Caco-2 (cell line): ENCODE measurements around the gene ATP6V0B. TPM values are rescaled to one million over a fixed set of nuclear protein-coding genes. Genes with fewer than 3 reads are reported as not detected.

Experiments
- BruUV-seq: library from RNA; stranded (reverse); fragments of 400-500 nt; replicated peaks from 2 replicates; lab custom pipeline; 2021; lab: Mats Ljungman, UMichigan
- CTCF ChIA-PET: fragments of 300-600 bp; sonication (Branson Sonifier 250); formaldehyde crosslinking; loops from one replicate; lab custom pipeline; 2022; ENCODE audit warnings: antibody characterized with exemption; lab: Charles Lee
- POLR2A ChIA-PET: fragments of 300-600 bp; sonication (Branson Sonifier 250); formaldehyde crosslinking; loops from one replicate; lab custom pipeline; 2022; ENCODE audit warnings: antibody characterized with exemption; lab: Charles Lee
- DNase-seq, 2 experiments: peaks; one replicate each; pipeline versions ENCODE4 v3.0.0 to v3.0.0-alpha.2; 2020 to 2022
- H3K27me3 ChIP-seq: replicated peaks from 2 replicates; pipeline ENCODE4 v1.6.0; 2011; ENCODE audit warnings: low read length; ENCODE audit not compliant: control insufficient read depth, insufficient read depth
- H3K36me3 ChIP-seq: 2 replicates; pipeline ENCODE4 v1.5.1; 2011; ENCODE audit warnings: low read length; ENCODE audit not compliant: control insufficient read depth, insufficient read depth
- H3K4me1 ChIP-seq: fragments of 250-450 bp; sonication (Bioruptor Pico); 2 replicates; pipeline ENCODE4 v1.5.1; 2020; ENCODE audit warnings: mild to moderate bottlenecking
- H3K4me3 ChIP-seq: 2 replicates; pipeline ENCODE4 v1.5.1; 2011; ENCODE audit warnings: low read depth, mild to moderate bottlenecking, control low read depth, low read length
- H3K9me3 ChIP-seq: fragments of 250-450 bp; sonication (Bioruptor Pico); 2 replicates; pipeline ENCODE4 v1.5.1; 2020; ENCODE audit warnings: mild to moderate bottlenecking, moderate library complexity
- H3K27ac Mint-ChIP-seq: one replicate; pipeline ENCODE4 v1.8.0; 2022; ENCODE audit warnings: mixed read lengths; ENCODE audit not compliant: unreplicated experiment
- H3K27me3 Mint-ChIP-seq: one replicate; pipeline ENCODE4 v1.8.0; 2022; ENCODE audit warnings: mixed read lengths; ENCODE audit not compliant: insufficient read depth, unreplicated experiment
- H3K36me3 Mint-ChIP-seq: one replicate; pipeline ENCODE4 v1.8.0; 2022; ENCODE audit warnings: mild to moderate bottlenecking, mixed read lengths; ENCODE audit not compliant: insufficient read depth, unreplicated experiment
- H3K4me1 Mint-ChIP-seq: one replicate; pipeline ENCODE4 v1.8.0; 2022; ENCODE audit warnings: low read depth, mixed read lengths; ENCODE audit not compliant: unreplicated experiment
- H3K4me3 Mint-ChIP-seq: one replicate; pipeline ENCODE4 v1.8.0; 2022; ENCODE audit warnings: mild to moderate bottlenecking, moderate library complexity, mixed read lengths; ENCODE audit not compliant: unreplicated experiment
- H3K9me3 Mint-ChIP-seq: one replicate; pipeline ENCODE4 v1.8.0; 2022; ENCODE audit warnings: mixed read lengths; ENCODE audit not compliant: unreplicated experiment
- intact Hi-C: fragments of 100-400 bp; cut with micrococcal nuclease; formaldehyde crosslinking; loops from one replicate; pipeline ENCODE4 v1.10.0; 2022; ENCODE audit not compliant: unreplicated experiment
- total RNA-seq: library from RNA; stranded (reverse); gene quantifications from 2 replicates; pipeline ENCODE4 v1.2.3, GENCODE V29; 2022
- TF ChIP-seq, protein P1 (sequence below), 2 experiments: fragments of 200-600 bp in 1 of 2; IDR thresholded peaks; 1 replicate in 1 of 2; 2 replicates in 1 of 2; pipeline versions ENCODE4 v1.5.1 to v1.8.0; 2011 to 2022; ENCODE audit warnings: antibody characterized with exemption in 1 of 2, control low read depth in 1 of 2, inconsistent platforms in 1 of 2, low read depth in 1 of 2, low read length in 1 of 2, mild to moderate bottlenecking in 1 of 2, moderate library complexity in 1 of 2; ENCODE audit not compliant: insufficient read depth in 1 of 2, severe bottlenecking in 1 of 2, unreplicated experiment in 1 of 2

Gene ATP6V0B
- total RNA-seq, 1 experiment from 2014 or later: 91.2 TPM

- Mint-ChIP-seq H3K4me3 (no peak overlapping the region), H3K27ac (no peak overlapping the region), H3K4me1 (no peaks in the 10 kb centered on the region), H3K27me3 (no peaks in the 10 kb centered on the region), H3K9me3 (no peaks in the 10 kb centered on the region), H3K36me3 (no peaks in the 10 kb centered on the region)
- no peaks in the 10 kb centered on the region for H3K36me3 ChIP-seq
- no peaks in the 10 kb centered on the region for H3K9me3 ChIP-seq
- BruUV-seq: no TSS peak
- POLR2A ChIA-PET: no interaction called here
- no peaks in the 10 kb centered on the region for H3K4me1 ChIP-seq
- CTCF ChIA-PET: no interaction called here
- no peak for DNase-seq
- no peaks in the 10 kb centered on the region for H3K27me3 ChIP-seq
- H3K4me3 ChIP-seq: no peak overlapping the region
- intact Hi-C loops: no loop called here
- TF ChIP-seq, protein P1, sequence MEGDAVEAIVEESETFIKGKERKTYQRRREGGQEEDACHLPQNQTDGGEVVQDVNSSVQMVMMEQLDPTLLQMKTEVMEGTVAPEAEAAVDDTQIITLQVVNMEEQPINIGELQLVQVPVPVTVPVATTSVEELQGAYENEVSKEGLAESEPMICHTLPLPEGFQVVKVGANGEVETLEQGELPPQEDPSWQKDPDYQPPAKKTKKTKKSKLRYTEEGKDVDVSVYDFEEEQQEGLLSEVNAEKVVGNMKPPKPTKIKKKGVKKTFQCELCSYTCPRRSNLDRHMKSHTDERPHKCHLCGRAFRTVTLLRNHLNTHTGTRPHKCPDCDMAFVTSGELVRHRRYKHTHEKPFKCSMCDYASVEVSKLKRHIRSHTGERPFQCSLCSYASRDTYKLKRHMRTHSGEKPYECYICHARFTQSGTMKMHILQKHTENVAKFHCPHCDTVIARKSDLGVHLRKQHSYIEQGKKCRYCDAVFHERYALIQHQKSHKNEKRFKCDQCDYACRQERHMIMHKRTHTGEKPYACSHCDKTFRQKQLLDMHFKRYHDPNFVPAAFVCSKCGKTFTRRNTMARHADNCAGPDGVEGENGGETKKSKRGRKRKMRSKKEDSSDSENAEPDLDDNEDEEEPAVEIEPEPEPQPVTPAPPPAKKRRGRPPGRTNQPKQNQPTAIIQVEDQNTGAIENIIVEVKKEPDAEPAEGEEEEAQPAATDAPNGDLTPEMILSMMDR (IDR thresholded peaks at IDR 0.05; ENCODE audit: insufficient read depth in 1 of 2, low read depth in 1 of 2, low read length in 1 of 2, severe bottlenecking in 1 of 2, unreplicated experiment in 1 of 2): no peak
These were observed 12.4 kb upstream of the ATP6V0B start for GRCh38 chr1:43962324-43962723.

- CTCF ChIA-PET: no interaction called here
- H3K4me1 ChIP-seq: no peaks in the 10 kb centered on the region
- no peak for DNase-seq
- TF ChIP-seq, protein P1 (IDR thresholded peaks at IDR 0.05; ENCODE audit: insufficient read depth in 1 of 2, low read depth in 1 of 2, low read length in 1 of 2, severe bottlenecking in 1 of 2, unreplicated experiment in 1 of 2): no peak
- Mint-ChIP-seq H3K27me3 (no peaks in the 10 kb centered on the region), H3K36me3 (no peaks in the 10 kb centered on the region), H3K27ac (no peak overlapping the region), H3K4me3 (no peak overlapping the region), H3K9me3 (no peaks in the 10 kb centered on the region), H3K4me1 (no peaks in the 10 kb centered on the region)
- POLR2A ChIA-PET: no interaction called here
- BruUV-seq: no TSS peak
- no peak overlapping the region for H3K4me3 ChIP-seq
- intact Hi-C loops: no loop called here
- H3K27me3 ChIP-seq: no peaks in the 10 kb centered on the region
- H3K36me3 ChIP-seq: no peaks in the 10 kb centered on the region
- no peaks in the 10 kb centered on the region for H3K9me3 ChIP-seq
These were observed 11.8 kb upstream of the ATP6V0B start for GRCh38 chr1:43963006-43963405.

- Histone ChIP-seq H3K36me3 (no peaks in the 10 kb centered on the region), H3K27me3 (no peaks in the 10 kb centered on the region), H3K4me3 (no peak overlapping the region), H3K4me1 (no peaks in the 10 kb centered on the region), H3K9me3 (no peaks in the 10 kb centered on the region)
- Mint-ChIP-seq H3K27ac (no peak overlapping the region), H3K9me3 (no peaks in the 10 kb centered on the region), H3K4me3 (no peak overlapping the region), H3K36me3 (no peaks in the 10 kb centered on the region), H3K4me1 (no peaks in the 10 kb centered on the region), H3K27me3 (no peaks in the 10 kb centered on the region)
- no peak for DNase-seq
- intact Hi-C loops: no loop called here
- ChIA-PET CTCF (no interaction called here), POLR2A (no interaction called here)
- no TSS peak for BruUV-seq
- TF ChIP-seq, protein P1 (IDR thresholded peaks at IDR 0.05; ENCODE audit: insufficient read depth in 1 of 2, low read depth in 1 of 2, low read length in 1 of 2, severe bottlenecking in 1 of 2, unreplicated experiment in 1 of 2): no peak
These were observed 10.9 kb upstream of the ATP6V0B start for GRCh38 chr1:43963890-43964289.
